Calu3 (cell line): ENCODE measurements around the gene DRAP1. TPM values are rescaled to one million over a fixed set of nuclear protein-coding genes. Genes with fewer than 3 reads are reported as not detected.

Experiments used
- BruUV-seq: library from RNA; stranded (reverse); fragments of 400-500 nt; replicated peaks from 2 replicates; lab custom pipeline; 2021; lab: Mats Ljungman, UMichigan
- CTCF ChIA-PET: fragments of 300-600 bp; sonication (Branson Sonifier 250); formaldehyde crosslinking; loops from one replicate; lab custom pipeline; 2022; ENCODE audit warnings: antibody characterized with exemption; lab: Charles Lee
- DNase-seq: peaks from one replicate; pipeline ENCODE4 v3.0.0; 2022
- H3K27ac Mint-ChIP-seq: one replicate; pipeline ENCODE4 v1.8.0; 2022; ENCODE audit warnings: mixed read lengths; ENCODE audit not compliant: unreplicated experiment
- H3K27me3 Mint-ChIP-seq: one replicate; pipeline ENCODE4 v1.8.0; 2022; ENCODE audit warnings: mixed read lengths; ENCODE audit not compliant: unreplicated experiment
- H3K36me3 Mint-ChIP-seq: one replicate; pipeline ENCODE4 v1.8.0; 2022; ENCODE audit warnings: mild to moderate bottlenecking, moderate library complexity, mixed read lengths; ENCODE audit not compliant: insufficient read depth, unreplicated experiment
- H3K4me1 Mint-ChIP-seq: one replicate; pipeline ENCODE4 v1.8.0; 2022; ENCODE audit warnings: mild to moderate bottlenecking, low read depth, mixed read lengths; ENCODE audit not compliant: unreplicated experiment
- H3K4me3 Mint-ChIP-seq: one replicate; pipeline ENCODE4 v1.8.0; 2022; ENCODE audit warnings: mild to moderate bottlenecking, low read depth, moderate library complexity, mixed read lengths; ENCODE audit not compliant: unreplicated experiment
- H3K9me3 Mint-ChIP-seq: one replicate; pipeline ENCODE4 v1.8.0; 2022; ENCODE audit warnings: low read depth, mixed read lengths; ENCODE audit not compliant: unreplicated experiment
- intact Hi-C: fragments of 100-400 bp; cut with micrococcal nuclease; formaldehyde crosslinking; loops from one replicate; pipeline ENCODE4 v1.10.0; 2022; ENCODE audit not compliant: unreplicated experiment
- total RNA-seq: library from RNA; stranded (reverse); gene quantifications from 2 replicates; pipeline ENCODE4 v1.2.3, GENCODE V29; 2022
- TF ChIP-seq, protein P1 (sequence below): fragments of 200-600 bp; IDR thresholded peaks from one replicate; pipeline ENCODE4 v1.8.0; 2022; ENCODE audit warnings: antibody characterized with exemption; ENCODE audit not compliant: unreplicated experiment

DRAP1 gene
- total RNA-seq, 1 experiment from 2014 or later: 114 TPM

DNA sequence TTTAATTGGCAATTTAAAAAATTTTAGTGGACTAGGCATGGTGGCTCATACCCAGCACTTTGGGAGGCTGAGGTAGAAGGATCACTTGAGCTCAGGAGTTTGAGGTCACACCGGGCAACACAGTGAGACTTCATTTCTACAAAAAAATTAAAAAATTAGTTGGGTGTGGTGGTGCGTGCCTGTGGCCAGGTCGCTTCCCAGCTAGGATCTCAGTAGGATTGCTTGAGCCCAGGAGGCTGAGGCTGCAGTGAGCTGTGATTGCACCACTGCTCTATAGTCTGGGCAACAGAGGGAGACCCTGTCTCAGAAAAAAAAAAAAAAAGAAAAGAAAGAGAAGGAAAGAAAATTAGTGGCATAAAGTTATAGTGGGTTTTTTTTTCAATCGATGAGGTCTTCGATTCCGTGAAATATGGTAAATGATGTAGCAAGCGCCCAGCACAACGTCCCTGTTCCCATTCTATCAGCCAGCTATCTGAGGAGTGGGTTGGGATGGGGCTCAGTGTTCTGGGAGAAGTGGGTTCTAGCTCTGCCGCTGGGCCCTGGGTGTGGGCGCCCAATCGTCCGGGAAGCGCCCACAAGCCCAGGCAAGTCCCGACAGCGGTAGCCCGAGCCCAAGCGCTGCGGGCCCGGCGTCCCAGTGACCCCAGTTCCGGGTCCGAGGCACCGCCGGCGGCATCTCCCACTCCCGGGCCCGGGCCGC, 20.4 kb upstream of the DRAP1 start:
- intact Hi-C loops: no loop called here
- CTCF ChIA-PET: interaction anchor here (0.7 to 1.3 kb wide), 5 partner anchors 8 to 52 kb away, joined by 3 to 6 read pairs (median 4); partner anchors contain the start of gene CCDC85B
- Mint-ChIP-seq H3K27ac (peak overlapping the region; percentile 97), H3K4me3 (peak overlapping the region; percentile 84), H3K4me1 (peaks cover 57% of the 10 kb centered on the region), H3K9me3 (no peaks in the 10 kb centered on the region), H3K36me3 (peaks cover 90% of the 10 kb centered on the region), H3K27me3 (no peaks in the 10 kb centered on the region)
- TF ChIP-seq, protein P1, sequence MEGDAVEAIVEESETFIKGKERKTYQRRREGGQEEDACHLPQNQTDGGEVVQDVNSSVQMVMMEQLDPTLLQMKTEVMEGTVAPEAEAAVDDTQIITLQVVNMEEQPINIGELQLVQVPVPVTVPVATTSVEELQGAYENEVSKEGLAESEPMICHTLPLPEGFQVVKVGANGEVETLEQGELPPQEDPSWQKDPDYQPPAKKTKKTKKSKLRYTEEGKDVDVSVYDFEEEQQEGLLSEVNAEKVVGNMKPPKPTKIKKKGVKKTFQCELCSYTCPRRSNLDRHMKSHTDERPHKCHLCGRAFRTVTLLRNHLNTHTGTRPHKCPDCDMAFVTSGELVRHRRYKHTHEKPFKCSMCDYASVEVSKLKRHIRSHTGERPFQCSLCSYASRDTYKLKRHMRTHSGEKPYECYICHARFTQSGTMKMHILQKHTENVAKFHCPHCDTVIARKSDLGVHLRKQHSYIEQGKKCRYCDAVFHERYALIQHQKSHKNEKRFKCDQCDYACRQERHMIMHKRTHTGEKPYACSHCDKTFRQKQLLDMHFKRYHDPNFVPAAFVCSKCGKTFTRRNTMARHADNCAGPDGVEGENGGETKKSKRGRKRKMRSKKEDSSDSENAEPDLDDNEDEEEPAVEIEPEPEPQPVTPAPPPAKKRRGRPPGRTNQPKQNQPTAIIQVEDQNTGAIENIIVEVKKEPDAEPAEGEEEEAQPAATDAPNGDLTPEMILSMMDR: no peak
- TSS peak; percentile 27 for BruUV-seq
- DNase-seq: no peak

- Mint-ChIP-seq H3K4me3 (peak overlapping the region; percentile 84), H3K36me3 (peaks cover 82% of the 10 kb centered on the region), H3K9me3 (no peaks in the 10 kb centered on the region), H3K27me3 (no peaks in the 10 kb centered on the region), H3K27ac (peak overlapping the region; percentile 97), H3K4me1 (peaks cover 64% of the 10 kb centered on the region)
- CTCF ChIA-PET: interaction anchor here (1.0 to 1.3 kb wide), 3 partner anchors 8 to 16 kb away, joined by 4 to 6 read pairs (median 4); partner anchors contain the start of gene CCDC85B
- intact Hi-C loops: no loop called here
- TF ChIP-seq, protein P1: no peak
- no TSS peak for BruUV-seq
- DNase-seq: peak; percentile 87
Measured at GRCh38 chr11:65899356-65900124, 19.7 kb upstream of the DRAP1 start.

DNA sequence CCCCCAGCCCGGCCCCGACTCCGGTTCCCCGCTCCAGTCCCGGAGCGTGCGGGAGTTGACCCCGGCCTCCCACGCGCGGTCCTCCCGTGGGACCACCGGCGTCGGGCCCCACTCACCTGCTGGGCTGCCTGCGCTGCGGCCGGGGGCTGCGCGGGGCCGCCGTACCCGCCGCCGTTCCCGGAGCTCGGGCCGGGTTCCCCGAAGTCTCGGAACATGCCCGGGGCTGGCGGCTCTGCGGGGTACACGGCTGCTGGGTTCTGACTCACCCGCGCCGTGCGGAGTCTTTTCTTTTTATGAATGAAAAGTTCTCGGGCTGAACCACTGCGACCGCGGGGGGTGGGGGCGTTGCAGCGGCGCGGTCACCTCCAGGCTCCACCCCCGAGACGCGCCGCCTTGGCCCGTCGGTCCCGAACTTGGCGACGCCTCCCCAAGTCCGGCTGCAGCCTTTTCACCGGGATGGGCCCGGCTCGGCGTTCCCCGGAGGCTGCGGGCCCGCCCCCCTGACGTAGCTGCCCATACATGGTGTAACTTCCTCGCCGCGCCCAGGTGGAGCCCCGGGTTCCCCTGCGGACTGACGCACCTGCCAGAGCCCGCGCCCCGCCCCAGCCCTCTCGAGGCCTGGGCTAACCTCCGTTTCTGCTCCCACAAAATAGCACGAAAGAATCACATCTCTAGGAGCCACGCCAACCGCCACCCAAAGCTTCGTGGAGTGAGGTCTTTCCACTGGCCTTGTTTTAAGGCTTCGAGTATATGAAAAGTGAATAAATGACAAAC, 18.9 kb upstream of the DRAP1 start, which contains the start of gene FOSL1:
FOSL1 (minus strand) TSS at position 264 of the 774 bp plus-strand sequence; CDS start at position 215, 49 bp downstream.
- H3K27ac Mint-ChIP-seq: peak within 1 kb of the TSS; percentile 97
- intact Hi-C loops: no loop called here
- H3K4me1 Mint-ChIP-seq: peaks cover 62% of the 10 kb centered on the region
- peaks cover 75% of the 10 kb centered on the region for H3K36me3 Mint-ChIP-seq
- TF ChIP-seq, protein P1: no peak
- H3K4me3 Mint-ChIP-seq: peak within 1 kb of the TSS; percentile 84
- BruUV-seq: no TSS peak
- H3K9me3 Mint-ChIP-seq: no peaks in the 10 kb centered on the region
- H3K27me3 Mint-ChIP-seq: no peaks in the 10 kb centered on the region
- CTCF ChIA-PET: interaction anchor here (1.0 to 1.9 kb wide), 4 partner anchors 9 to 15 kb away, joined by 3 to 5 read pairs (median 4); partner anchors contain the start of gene FIBP
- peak; percentile 99 for DNase-seq

- Mint-ChIP-seq H3K27me3 (no peaks in the 10 kb centered on the region), H3K27ac (peak overlapping the region; percentile 97), H3K36me3 (peaks cover 69% of the 10 kb centered on the region), H3K4me1 (peaks cover 56% of the 10 kb centered on the region), H3K9me3 (no peaks in the 10 kb centered on the region), H3K4me3 (peak overlapping the region; percentile 84)
- DNase-seq: no peak
- BruUV-seq: no TSS peak
- TF ChIP-seq, protein P1: no peak
- CTCF ChIA-PET: interaction anchor here (1.0 to 1.9 kb wide), 4 partner anchors 9 to 16 kb away, joined by 3 to 5 read pairs (median 4); partner anchors contain the start of gene FIBP
- intact Hi-C loops: no loop called here
Measured at GRCh38 chr11:65900899-65901180, 18.4 kb upstream of the DRAP1 start.
